HFFc6 (cell line): ENCODE results near the gene NKAPD1. TPM values are rescaled to one million over a fixed set of nuclear protein-coding genes. Genes with fewer than 3 reads are reported as not detected.

ENCODE experiments used
- DNase-seq: peaks from one replicate; pipeline ENCODE4 v3.0.0-alpha.2; 2018
- H3K27ac Mint-ChIP-seq: 2 replicates; pipeline ENCODE4 v1.8.0; 2020; ENCODE audit warnings: mild to moderate bottlenecking, mixed read lengths
- H3K27me3 Mint-ChIP-seq: 2 replicates; pipeline ENCODE4 v1.8.0; 2021; ENCODE audit warnings: mild to moderate bottlenecking, moderate library complexity, mixed read lengths; ENCODE audit not compliant: insufficient read depth
- H3K36me3 Mint-ChIP-seq: 2 replicates; pipeline ENCODE4 v1.8.0; 2021; ENCODE audit warnings: low read depth, mixed read lengths
- H3K4me1 Mint-ChIP-seq: 2 replicates; pipeline ENCODE4 v1.8.0; 2020; ENCODE audit warnings: low read depth, mixed read lengths
- H3K4me3 Mint-ChIP-seq: 2 replicates; pipeline ENCODE4 v1.8.0; 2020; ENCODE audit warnings: mild to moderate bottlenecking, moderate library complexity, mixed read lengths
- H3K9me3 Mint-ChIP-seq: 2 replicates; pipeline ENCODE4 v1.8.0; 2020; ENCODE audit warnings: mild to moderate bottlenecking, mixed read lengths
- CTCF ChIP-seq: fragments of 200-600 bp; sonication (generic); IDR thresholded peaks from 2 replicates; pipeline ENCODE4 v1.5.0; 2021; ENCODE audit warnings: antibody characterized with exemption, mild to moderate bottlenecking
- total RNA-seq, 6 experiments: library from RNA; stranded (reverse); fragmentation: NEBNext Ultra II Directional; extraction: Animal tissue kit (Norgen Biotek cat#: 25700); gene quantifications; 2 replicates in 1 of 6; 3 replicates in 5 of 6; pipeline ENCODE4 v1.2.3, GENCODE V29; 2021

Gene NKAPD1
- total RNA-seq, 6 experiments from 2014 or later = 17.0 to 22.2 (median 19.8) TPM

DNA sequence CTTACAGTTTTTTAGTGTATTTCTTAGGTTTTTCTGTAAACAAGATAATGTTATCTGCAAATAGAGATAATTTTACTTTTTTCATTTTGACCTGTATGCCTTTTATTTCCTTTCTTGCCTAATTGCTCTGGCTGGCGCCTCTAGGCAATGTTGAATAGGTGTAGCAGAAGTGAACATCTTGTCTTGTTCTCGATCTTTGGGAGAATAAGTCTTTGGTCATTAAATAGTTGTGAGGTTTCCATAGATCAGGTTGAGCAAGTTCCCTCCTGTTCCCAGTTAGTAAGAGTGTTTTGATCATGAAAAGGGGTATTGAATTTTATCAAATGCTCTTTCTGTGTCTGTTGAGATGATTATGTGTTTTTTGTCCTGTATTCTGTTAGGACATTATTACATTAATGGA, 24.3 kb upstream of the NKAPD1 start:
- no peak for DNase-seq
- H3K36me3 Mint-ChIP-seq = peaks cover 43% of the 10 kb centered on the region
- peaks cover 17% of the 10 kb centered on the region for H3K4me1 Mint-ChIP-seq
- no peaks in the 10 kb centered on the region for H3K27me3 Mint-ChIP-seq
- no peak overlapping the region for H3K27ac Mint-ChIP-seq
- no peak for TF ChIP-seq CTCF
- no peaks in the 10 kb centered on the region for H3K9me3 Mint-ChIP-seq
- H3K4me3 Mint-ChIP-seq = no peak overlapping the region

- Mint-ChIP-seq H3K4me3 (no peak overlapping the region), H3K4me1 (peaks cover 17% of the 10 kb centered on the region)
These were observed 23.4 kb upstream of the NKAPD1 start for GRCh38 chr11:112050721-112051120.

DNA sequence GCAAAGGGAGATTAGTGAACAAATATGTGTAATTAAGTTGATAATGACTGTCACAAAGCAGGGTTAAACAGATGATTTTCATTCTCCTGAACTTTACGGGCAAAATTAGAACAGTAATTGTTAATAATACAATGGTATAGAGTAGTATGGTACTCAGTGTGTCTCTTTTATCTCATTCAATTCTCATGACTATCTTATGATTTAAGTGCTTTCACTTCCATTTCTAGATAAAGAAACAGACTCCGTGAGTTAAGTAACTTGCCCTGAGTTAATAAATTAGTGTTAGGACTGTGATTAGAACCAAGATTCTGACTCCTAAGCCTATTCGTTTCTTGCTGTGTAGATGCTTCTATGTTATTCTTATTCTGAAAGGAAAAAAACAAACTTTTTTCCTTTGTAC, 22.3 kb upstream of the NKAPD1 start:
- no peak for TF ChIP-seq CTCF
- H3K9me3 Mint-ChIP-seq = no peaks in the 10 kb centered on the region
- DNase-seq = no peak
- peaks cover 17% of the 10 kb centered on the region for H3K4me1 Mint-ChIP-seq
- H3K27me3 Mint-ChIP-seq = no peaks in the 10 kb centered on the region
- H3K27ac Mint-ChIP-seq = no peak overlapping the region
- no peak overlapping the region for H3K4me3 Mint-ChIP-seq
- peaks cover 38% of the 10 kb centered on the region for H3K36me3 Mint-ChIP-seq

More at GRCh38 chr11:112050721-112051120, 23.4 kb upstream of the NKAPD1 start:
- Mint-ChIP-seq H3K36me3 (peaks cover 42% of the 10 kb centered on the region), H3K9me3 (no peaks in the 10 kb centered on the region), H3K27me3 (no peaks in the 10 kb centered on the region), H3K27ac (no peak overlapping the region)
- no peak for DNase-seq
- TF ChIP-seq CTCF = no peak

GRCh38 chr11:112057170-112057569, 16.9 kb upstream of the NKAPD1 start:
- no peaks in the 10 kb centered on the region for H3K27me3 Mint-ChIP-seq
- peaks cover 20% of the 10 kb centered on the region for H3K36me3 Mint-ChIP-seq

DNA sequence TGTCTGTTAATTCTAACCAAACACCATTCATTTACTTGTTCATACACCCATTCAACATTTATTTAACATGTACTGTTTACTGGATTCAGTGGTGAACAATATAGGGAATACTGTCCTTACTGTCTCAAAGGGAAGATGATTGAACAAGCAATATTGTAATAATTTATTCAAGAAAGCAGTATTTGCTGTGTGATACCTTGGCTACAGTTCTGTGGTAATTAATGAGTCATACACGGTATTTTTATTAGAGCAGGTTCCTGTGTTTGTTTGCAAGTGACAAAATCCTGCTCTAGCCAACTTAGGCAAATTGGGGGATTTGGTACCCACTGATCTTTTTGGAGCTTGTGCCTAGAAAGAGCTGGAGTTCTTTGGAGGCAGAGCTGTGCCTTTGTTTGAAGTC, 16.0 kb upstream of the NKAPD1 start:
- H3K4me1 Mint-ChIP-seq = no peaks in the 10 kb centered on the region
- DNase-seq = no peak
- peaks cover 24% of the 10 kb centered on the region for H3K36me3 Mint-ChIP-seq
- no peak overlapping the region for H3K4me3 Mint-ChIP-seq
- H3K27ac Mint-ChIP-seq = no peak overlapping the region
- no peak for TF ChIP-seq CTCF
- no peaks in the 10 kb centered on the region for H3K27me3 Mint-ChIP-seq
- H3K9me3 Mint-ChIP-seq = no peaks in the 10 kb centered on the region

More at GRCh38 chr11:112057170-112057569, 16.9 kb upstream of the NKAPD1 start:
- no peak overlapping the region for H3K4me3 Mint-ChIP-seq
- no peak for TF ChIP-seq CTCF
- H3K9me3 Mint-ChIP-seq = no peaks in the 10 kb centered on the region
- no peak for DNase-seq
- H3K27ac Mint-ChIP-seq = no peak overlapping the region
- H3K4me1 Mint-ChIP-seq = no peaks in the 10 kb centered on the region

DNA sequence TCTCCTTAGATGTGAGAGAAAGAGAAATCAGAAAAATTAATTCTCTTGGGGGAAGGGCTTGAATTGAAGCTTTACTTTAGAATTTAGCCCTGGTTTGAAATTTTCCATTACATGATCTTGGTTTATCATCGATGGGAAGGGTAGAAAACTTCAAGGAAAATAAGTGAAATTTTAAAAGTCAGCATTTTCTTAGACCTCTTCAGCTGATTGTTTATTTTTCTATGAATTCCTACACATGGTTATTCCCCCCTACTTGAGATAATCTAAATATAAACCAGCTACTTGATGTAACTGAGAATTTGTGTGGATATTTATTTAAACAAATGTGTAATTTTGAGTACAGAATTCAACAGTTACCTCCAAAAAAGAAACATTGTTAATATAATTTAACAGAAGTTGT, 11.2 kb upstream of the NKAPD1 start:
- peaks cover 18% of the 10 kb centered on the region for H3K36me3 Mint-ChIP-seq

More for the DNA sequence above, 11.2 kb upstream of the NKAPD1 start:
- Mint-ChIP-seq H3K4me3 (no peak overlapping the region), H3K4me1 (no peaks in the 10 kb centered on the region), H3K27ac (no peak overlapping the region), H3K27me3 (no peaks in the 10 kb centered on the region), H3K9me3 (no peaks in the 10 kb centered on the region)
- no peak for TF ChIP-seq CTCF
- DNase-seq = no peak
